H1 (cell line): Measurements from ENCODE around the gene CCNE1. TPM values are rescaled to one million over a fixed set of nuclear protein-coding genes. Genes with fewer than 3 reads are reported as not detected.

ENCODE experiments used
- CTCF ChIA-PET: fragments of 300-600 bp; sonication (Branson Sonifier 250); formaldehyde crosslinking; loops from one replicate; lab custom pipeline; 2021; ENCODE audit not compliant: partially characterized antibody; lab: Charles Lee
- POLR2A ChIA-PET: fragments of 300-600 bp; sonication (Branson Sonifier 250); formaldehyde crosslinking; loops from one replicate; lab custom pipeline; 2021; ENCODE audit warnings: inconsistent platforms; ENCODE audit not compliant: partially characterized antibody; lab: Charles Lee
- DNase-seq, 2 experiments: peaks; one replicate each; pipeline versions ENCODE4 v3.0.0 to v3.0.0-alpha.2; 2010 to 2022; ENCODE audit warnings: low spot score in 2 of 2, low read depth in 1 of 2, mixed read lengths in 1 of 2
- FAIRE-seq: peaks from 2 replicates; lab custom pipeline; 2011; peaks lifted over from hg19 to GRCh38; lab: Jason Lieb, UNC
- H2AFZ ChIP-seq: 2 replicates; pipeline ENCODE4 v1.8.1; 2012; ENCODE audit warnings: low read length, inconsistent platforms
- H2AK5ac ChIP-seq: 2 replicates; pipeline ENCODE4 v1.6.1; 2013; ENCODE audit warnings: low read depth, low read length
- H2BK120ac ChIP-seq: replicated peaks from 2 replicates; pipeline ENCODE3; 2013; ENCODE audit warnings: low read depth, low read length, inconsistent platforms
- H2BK12ac ChIP-seq: 2 replicates; pipeline ENCODE4 v1.6.1; 2013; ENCODE audit warnings: low read depth, low read length
- H2BK15ac ChIP-seq: 2 replicates; pipeline ENCODE4 v1.6.1; 2013; ENCODE audit warnings: low read length
- H2BK20ac ChIP-seq: 2 replicates; pipeline ENCODE4 v1.6.1; 2013; ENCODE audit warnings: low read length
- H2BK5ac ChIP-seq: 2 replicates; pipeline ENCODE4 v1.6.1; 2013; ENCODE audit warnings: low read depth, low read length
- H3K14ac ChIP-seq: 2 replicates; pipeline ENCODE4 v1.6.1; 2013; ENCODE audit warnings: inconsistent platforms; ENCODE audit not compliant: insufficient read length
- H3K18ac ChIP-seq: 2 replicates; pipeline ENCODE4 v1.6.1; 2013; ENCODE audit warnings: low read length; ENCODE audit errors: extremely low read depth
- H3K23ac ChIP-seq: 2 replicates; pipeline ENCODE4 v1.6.1; 2013; ENCODE audit warnings: inconsistent platforms; ENCODE audit not compliant: insufficient read length
- H3K23me2 ChIP-seq: 2 replicates; pipeline ENCODE4 v1.6.1; 2013; ENCODE audit warnings: low read depth, low read length
- H3K27ac ChIP-seq: 2 replicates; pipeline ENCODE4 v1.6.1; 2011; ENCODE audit warnings: low read depth, low read length, inconsistent platforms
- H3K27me3 ChIP-seq, 4 experiments: replicated peaks in 1 of 4; 1 replicate in 1 of 4; 2 replicates in 3 of 4; pipeline versions ENCODE4 v1.6.1 to v1.8.1; 2011 to 2013; ENCODE audit warnings: low read length in 3 of 4, mild to moderate bottlenecking in 3 of 4, inconsistent platforms in 2 of 4, mixed read lengths in 2 of 4, moderate library complexity in 1 of 4; ENCODE audit not compliant: control insufficient read depth in 3 of 4, insufficient read depth in 3 of 4; ENCODE audit errors: extremely low read depth in 1 of 4
- H3K36me3 ChIP-seq, 4 experiments: 2 replicates each; pipeline versions ENCODE4 v1.6.1 to v1.8.1; 2011 to 2013; ENCODE audit warnings: mild to moderate bottlenecking in 4 of 4, low read length in 3 of 4, moderate library complexity in 2 of 4, control low read depth in 1 of 4, inconsistent platforms in 1 of 4; ENCODE audit not compliant: insufficient read depth in 4 of 4, control insufficient read depth in 2 of 4
- H3K4ac ChIP-seq: replicated peaks from 2 replicates; pipeline ENCODE3; 2013; ENCODE audit warnings: low read length, low read depth, mixed read lengths, inconsistent platforms; ENCODE audit not compliant: insufficient read length
- H3K4me1 ChIP-seq, 4 experiments: replicated peaks in 1 of 4; 1 replicate in 1 of 4; 2 replicates in 3 of 4; pipeline versions ENCODE4 v1.6.1 to v1.8.1; 2011 to 2013; ENCODE audit warnings: low read length in 3 of 4, inconsistent platforms in 2 of 4, mixed read lengths in 1 of 4; ENCODE audit not compliant: insufficient read depth in 4 of 4, control insufficient read depth in 3 of 4
- H3K4me2 ChIP-seq, 2 experiments: 2 replicates each; pipeline versions ENCODE4 v1.6.1 to v1.8.1; 2011 to 2013; ENCODE audit warnings: low read depth in 2 of 2, low read length in 2 of 2, control low read depth in 1 of 2, inconsistent platforms in 1 of 2, mild to moderate bottlenecking in 1 of 2; ENCODE audit not compliant: insufficient read depth in 1 of 2
- H3K4me3 ChIP-seq, 4 experiments: fragments of 200-600, 300-600 bp in 1 of 4; sonication (generic), shearing (Covaris generic), sonication (Bioruptor Twin) in 1 of 4; 2 replicates each; pipeline versions ENCODE4 v1.5.1 to v1.8.1; 2011 to 2016; ENCODE audit warnings: low read length in 4 of 4, low read depth in 3 of 4, control low read depth in 2 of 4, inconsistent platforms in 2 of 4, mild to moderate bottlenecking in 2 of 4, mixed read lengths in 1 of 4, moderate library complexity in 1 of 4; ENCODE audit not compliant: insufficient read depth in 2 of 4; ENCODE audit errors: extremely low read depth in 1 of 4
- H3K56ac ChIP-seq: replicated peaks from 2 replicates; pipeline ENCODE3; 2013; ENCODE audit warnings: low read depth, mild to moderate bottlenecking, mixed read lengths, low read length, inconsistent platforms; ENCODE audit not compliant: insufficient read length
- H3K79me1 ChIP-seq: 2 replicates; pipeline ENCODE4 v1.6.1; 2013; ENCODE audit warnings: low read depth, low read length, control low read depth
- H3K79me2 ChIP-seq, 2 experiments: 2 replicates each; pipeline versions ENCODE4 v1.6.1 to v1.8.1; 2012 to 2013; ENCODE audit warnings: low read length in 2 of 2, mild to moderate bottlenecking in 2 of 2, inconsistent platforms in 1 of 2; ENCODE audit not compliant: insufficient read depth in 2 of 2, control insufficient read depth in 1 of 2
- H3K9ac ChIP-seq, 4 experiments: replicated peaks in 1 of 4; 1 replicate in 1 of 4; 2 replicates in 3 of 4; pipeline versions ENCODE4 v1.6.1 to v1.8.1; 2011 to 2013; ENCODE audit warnings: low read depth in 3 of 4, low read length in 3 of 4, control low read depth in 2 of 4, mild to moderate bottlenecking in 2 of 4, moderate library complexity in 2 of 4, inconsistent platforms in 1 of 4; ENCODE audit errors: extremely low read depth in 1 of 4
- H3K9me3 ChIP-seq, 2 experiments: 2 replicates each; pipeline versions ENCODE4 v1.6.1 to v1.8.1; 2012 to 2013; ENCODE audit warnings: mild to moderate bottlenecking in 2 of 2, moderate library complexity in 2 of 2, control low read depth in 1 of 2, inconsistent platforms in 1 of 2, low read depth in 1 of 2, low read length in 1 of 2, mixed read lengths in 1 of 2; ENCODE audit not compliant: insufficient read depth in 2 of 2
- H4K20me1 ChIP-seq, 2 experiments: replicated peaks in 1 of 2; 2 replicates each; pipeline versions ENCODE3 to v1.8.1; 2011 to 2013; ENCODE audit warnings: inconsistent platforms in 2 of 2, low read length in 2 of 2, mild to moderate bottlenecking in 1 of 2; ENCODE audit not compliant: insufficient read depth in 2 of 2, control insufficient read depth in 1 of 2
- H4K5ac ChIP-seq: 2 replicates; pipeline ENCODE4 v1.6.1; 2013; ENCODE audit warnings: low read length, low read depth, mixed read lengths, inconsistent platforms; ENCODE audit not compliant: insufficient read length
- H4K8ac ChIP-seq: 2 replicates; pipeline ENCODE4 v1.8.0; 2013; ENCODE audit warnings: mild to moderate bottlenecking, moderate library complexity, low read length, inconsistent platforms; ENCODE audit not compliant: insufficient read depth; ENCODE audit errors: extremely low read depth
- H4K91ac ChIP-seq: replicated peaks from 2 replicates; pipeline ENCODE3; 2013; ENCODE audit warnings: low read length, mixed read lengths, inconsistent platforms; ENCODE audit not compliant: insufficient read length
- KDM1A ChIP-seq: fragments of 200-600, 300-600 bp; sonication (generic); IDR thresholded peaks from 2 replicates; pipeline ENCODE4 v1.7.1; 2016; ENCODE audit warnings: mild to moderate bottlenecking, low read length, borderline replicate concordance
- POLR2A ChIP-seq, 2 experiments: IDR thresholded peaks; 1 replicate in 1 of 2; 2 replicates in 1 of 2; pipeline ENCODE4 v1.6.1; 2011; ENCODE audit warnings: low read depth in 2 of 2, low read length in 2 of 2, mild to moderate bottlenecking in 2 of 2; ENCODE audit errors: control extremely low read depth in 1 of 2
- TAF1 ChIP-seq: IDR thresholded peaks from 2 replicates; pipeline ENCODE4 v1.6.1; 2011; ENCODE audit warnings: mild to moderate bottlenecking, low read depth, low read length
- WGBS, 2 experiments: shearing (Covaris generic) in 1 of 2; methylation state at CpG; one replicate each; pipeline versions ENCODE4 v1.1.6 to v1.1.7; 2013 to 2015; ENCODE audit warnings: low lambda C conversion rate in 2 of 2, mixed read lengths in 2 of 2, inconsistent platforms in 1 of 2, low coverage in 1 of 2, missing lambda C conversion rate in 1 of 2; ENCODE audit not compliant: insufficient replicate concordance in 2 of 2, insufficient coverage in 1 of 2, insufficient read length in 1 of 2; ENCODE audit errors: extremely low coverage in 1 of 2, missing lambda C conversion rate in 1 of 2; 5-methylcytosine and 5-hydroxymethylcytosine counted together
- polyA plus RNA-seq, 7 experiments: library from polyadenylated mRNA; depleted of rRNA in 3 of 7; stranded (reverse) in 5 of 7; unstranded in 2 of 7; fragments of >200 nt in 5 of 7; fragments of 200-250 nt in 2 of 7; gene quantifications; 1 replicate in 5 of 7; 2 replicates in 1 of 7; 4 replicates in 1 of 7; pipeline versions ENCODE4 v1.2.1 to v1.2.3, GENCODE V29; 2011 to 2013; ENCODE audit warnings: missing spikeins in 2 of 7, mixed read lengths in 2 of 7
- total RNA-seq: library from RNA; stranded (reverse); fragmentation: NEBNext Ultra II Directional; extraction: Animal tissue kit (Norgen Biotek cat#: 25700); gene quantifications from 2 replicates; pipeline ENCODE4 v1.2.1, GENCODE V29; 2021

CCNE1 gene
- total and polyA plus RNA-seq, 2 of the 8 experiments (the other 6 are each of a cell fraction or from before 2014, with no cell fraction given), result 43.2 to 44.6 TPM

DNA sequence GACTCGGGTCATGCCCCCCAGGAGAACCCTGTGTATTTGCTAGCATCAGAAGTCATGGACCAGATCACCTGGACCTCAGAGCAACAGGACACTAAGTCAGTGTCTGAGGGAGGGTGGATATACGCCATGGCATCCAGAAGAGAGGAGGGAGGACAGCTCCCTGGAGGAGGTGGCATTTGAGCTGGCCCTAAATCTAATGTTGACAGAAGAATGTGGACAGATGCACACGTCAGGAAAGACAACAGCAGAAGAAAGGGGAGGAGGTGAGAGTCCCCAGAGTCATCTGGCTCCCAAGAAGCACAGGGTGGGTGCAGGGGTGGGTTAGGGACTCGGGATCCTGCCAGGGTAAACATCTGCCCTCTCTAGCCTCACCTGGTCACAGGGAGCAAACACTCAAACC, 24.5 kb upstream of the CCNE1 start:
- Histone ChIP-seq H2BK15ac (no peak overlapping the region), H3K4ac (no peak overlapping the region), H3K18ac (no peak overlapping the region), H4K8ac (no peak overlapping the region), H3K4me1 (no peaks in the 10 kb centered on the region), H4K91ac (no peak overlapping the region), H3K4me2 (no peak overlapping the region), H3K14ac (no peak overlapping the region), H3K23me2 (peaks cover 7% of the 10 kb centered on the region; the same call in 1 of the 2 replicates), H3K9ac (0 out of 7 replicates have a peak overlapping the region, but pooled peaks of 1 of the 4 experiments have one; percentile 13), H2BK120ac (no peak overlapping the region), H2BK20ac (no peak overlapping the region), H2BK5ac (no peak overlapping the region), H2AFZ (no peak overlapping the region), H2BK12ac (no peak overlapping the region), H3K79me2 (no peaks in the 10 kb centered on the region), H3K56ac (no peak overlapping the region), H3K9me3 (no peaks in the 10 kb centered on the region), H3K4me3 (no peak overlapping the region), H3K27me3 (no peaks in the 10 kb centered on the region), H3K79me1 (no peaks in the 10 kb centered on the region), H4K20me1 (peaks cover 0 to 1% of the 10 kb centered on the region in 2 experiments), H4K5ac (no peak overlapping the region), H3K36me3 (no peaks in the 10 kb centered on the region), H2AK5ac (no peak overlapping the region), H3K27ac (no peak overlapping the region), H3K23ac (no peak overlapping the region)
- ChIA-PET CTCF (interaction anchor here (0.8 to 4.7 kb wide), 12 partner anchors 9 to 201 kb away, joined by 3 to 41 read pairs (median 4); no protein-coding TSS in a partner anchor), POLR2A (interaction anchor here (1.5 kb wide), 1 partner anchor 16 kb away, joined by 4 read pairs; no protein-coding TSS in a partner anchor)
- DNase-seq (no peak), FAIRE-seq (no peak)
- WGBS, 2 experiments, result 75% methylated on average over 3 of the region's 4 CpGs; no CpG with 5 or more reads in 1 of the 2 experiments
- TF ChIP-seq TAF1, result no peak
- TF ChIP-seq KDM1A, result no peak
- no peak for TF ChIP-seq POLR2A (IDR thresholded peaks at IDR 0.05; ENCODE audit: control extremely low read depth in 1 of 2, low read depth in 2 of 2, low read length in 2 of 2)
